Measurements from ENCODE around the gene ALPP. TPM values are rescaled to one million over a fixed set of nuclear protein-coding genes. Genes with fewer than 3 reads are reported as not detected.

ALPP gene
- total RNA-seq, 4 donors from 2014 or later = not detected

GRCh38 chr2:232416521-232417470 lies 38.2 kb downstream of the ALPP start:
- DNase-seq (ENCODE audit: low spot score in 2 of 2) = peak in 1 of 2 donors; percentile 73

GRCh38 chr2:232417489-232417888 lies 38.9 kb downstream of the ALPP start:
- Histone ChIP-seq H3K36me3 (no peaks in the 10 kb centered on the region), H3K9me3 (no peaks in the 10 kb centered on the region), H3K27ac (no peak overlapping the region), H3K4me1 (peaks cover 30% of the 10 kb centered on the region), H3K27me3 (peaks cover 96% of the 10 kb centered on the region), H3K4me3 (no peak overlapping the region)
- DNase-seq (ENCODE audit: low spot score in 2 of 2) = no peak
- TF ChIP-seq POLR2A (IDR thresholded peaks at IDR 0.05) (no peak), EP300 (IDR thresholded peaks at IDR 0.05) (no peak), POLR2AphosphoS5 (IDR thresholded peaks at IDR 0.05) (no peak), CTCF (IDR thresholded peaks at IDR 0.05) (no peak)
- 67% methylated on average over 3 of the region's 5 CpGs for WGBS

More at GRCh38 chr2:232416521-232417470, 38.2 kb downstream of the ALPP start:
- TF ChIP-seq EP300 (IDR thresholded peaks at IDR 0.05) = no peak
- TF ChIP-seq POLR2AphosphoS5 (IDR thresholded peaks at IDR 0.05) = no peak
- TF ChIP-seq POLR2A (IDR thresholded peaks at IDR 0.05) = no peak
- TF ChIP-seq CTCF (IDR thresholded peaks at IDR 0.05) = no peak
- Histone ChIP-seq H3K27me3 (peaks cover 91% of the 10 kb centered on the region), H3K4me1 (peaks cover 30% of the 10 kb centered on the region), H3K4me3 (no peak overlapping the region), H3K36me3 (no peaks in the 10 kb centered on the region), H3K9me3 (no peaks in the 10 kb centered on the region), H3K27ac (no peak overlapping the region)
- 97% methylated on average over 5 of the region's 17 CpGs for WGBS

GRCh38 chr2:232418056-232418455 lies 39.5 kb downstream of the ALPP start:
- Histone ChIP-seq H3K36me3 (no peaks in the 10 kb centered on the region), H3K4me3 (no peak overlapping the region), H3K27me3 (peaks cover 95% of the 10 kb centered on the region), H3K4me1 (peaks cover 30% of the 10 kb centered on the region), H3K27ac (no peak overlapping the region), H3K9me3 (no peaks in the 10 kb centered on the region)
- WGBS = 76% methylated on average over 3 of the region's 6 CpGs
- no peak for TF ChIP-seq POLR2AphosphoS5 (IDR thresholded peaks at IDR 0.05)
- TF ChIP-seq POLR2A (IDR thresholded peaks at IDR 0.05) = no peak
- peak in 1 of 2 donors; percentile 45 for DNase-seq (ENCODE audit: low spot score in 2 of 2)

GRCh38 chr2:232418466-232419244 lies 40.1 kb downstream of the ALPP start:
- H3K4me3 ChIP-seq = peak overlapping the region; percentile 33
- no peaks in the 10 kb centered on the region for H3K9me3 ChIP-seq
- 1% methylated on average over 24 of the region's 49 CpGs for WGBS
- H3K4me1 ChIP-seq = peaks cover 30% of the 10 kb centered on the region
- peaks cover 97% of the 10 kb centered on the region for H3K27me3 ChIP-seq
- DNase-seq (ENCODE audit: low spot score in 2 of 2) = peak in 1 of 2 donors; percentile 74
- H3K27ac ChIP-seq = no peak overlapping the region
- H3K36me3 ChIP-seq = no peaks in the 10 kb centered on the region
- TF ChIP-seq EP300 (IDR thresholded peaks at IDR 0.05) (no peak), POLR2A (IDR thresholded peaks at IDR 0.05) (no peak), CTCF (IDR thresholded peaks at IDR 0.05) (no peak), POLR2AphosphoS5 (IDR thresholded peaks at IDR 0.05) (no peak)

- DNase-seq (ENCODE audit: low spot score in 2 of 2) = peak in 1 of 2 donors; percentile 76
- TF ChIP-seq CTCF (IDR thresholded peaks at IDR 0.05) (no peak), POLR2AphosphoS5 (IDR thresholded peaks at IDR 0.05) (no peak), POLR2A (IDR thresholded peaks at IDR 0.05) (no peak), EP300 (IDR thresholded peaks at IDR 0.05) (no peak)
- H3K36me3 ChIP-seq = no peaks in the 10 kb centered on the region
- H3K27me3 ChIP-seq = peaks cover 97% of the 10 kb centered on the region
- peak overlapping the region; percentile 33 for H3K4me3 ChIP-seq
- peaks cover 30% of the 10 kb centered on the region for H3K4me1 ChIP-seq
- H3K27ac ChIP-seq = no peak overlapping the region
- 1% methylated on average over 33 of the region's 79 CpGs for WGBS
- no peaks in the 10 kb centered on the region for H3K9me3 ChIP-seq
Measured at GRCh38 chr2:232419245-232420072, 40.9 kb downstream of the ALPP start.
